Umbilical cord (tissue), 2 donors: ENCODE measurements around the gene AVP. TPM values are rescaled to one million over a fixed set of nuclear protein-coding genes. Genes with fewer than 3 reads are reported as not detected.

Experiments
- DNase-seq: peaks from one replicate; pipeline ENCODE4 v3.0.0-alpha.2; 2015; ENCODE audit warnings: low spot score
- total RNA-seq: library from RNA; depleted of rRNA; stranded (reverse); fragments of >200 nt; gene quantifications from one replicate; pipeline ENCODE4 v1.2.3, GENCODE V29; 2014; ENCODE audit warnings: low replicate concordance; ENCODE audit not compliant: insufficient read depth

The AVP gene
- total RNA-seq, 1 donor from 2014 or later: not detected

DNA sequence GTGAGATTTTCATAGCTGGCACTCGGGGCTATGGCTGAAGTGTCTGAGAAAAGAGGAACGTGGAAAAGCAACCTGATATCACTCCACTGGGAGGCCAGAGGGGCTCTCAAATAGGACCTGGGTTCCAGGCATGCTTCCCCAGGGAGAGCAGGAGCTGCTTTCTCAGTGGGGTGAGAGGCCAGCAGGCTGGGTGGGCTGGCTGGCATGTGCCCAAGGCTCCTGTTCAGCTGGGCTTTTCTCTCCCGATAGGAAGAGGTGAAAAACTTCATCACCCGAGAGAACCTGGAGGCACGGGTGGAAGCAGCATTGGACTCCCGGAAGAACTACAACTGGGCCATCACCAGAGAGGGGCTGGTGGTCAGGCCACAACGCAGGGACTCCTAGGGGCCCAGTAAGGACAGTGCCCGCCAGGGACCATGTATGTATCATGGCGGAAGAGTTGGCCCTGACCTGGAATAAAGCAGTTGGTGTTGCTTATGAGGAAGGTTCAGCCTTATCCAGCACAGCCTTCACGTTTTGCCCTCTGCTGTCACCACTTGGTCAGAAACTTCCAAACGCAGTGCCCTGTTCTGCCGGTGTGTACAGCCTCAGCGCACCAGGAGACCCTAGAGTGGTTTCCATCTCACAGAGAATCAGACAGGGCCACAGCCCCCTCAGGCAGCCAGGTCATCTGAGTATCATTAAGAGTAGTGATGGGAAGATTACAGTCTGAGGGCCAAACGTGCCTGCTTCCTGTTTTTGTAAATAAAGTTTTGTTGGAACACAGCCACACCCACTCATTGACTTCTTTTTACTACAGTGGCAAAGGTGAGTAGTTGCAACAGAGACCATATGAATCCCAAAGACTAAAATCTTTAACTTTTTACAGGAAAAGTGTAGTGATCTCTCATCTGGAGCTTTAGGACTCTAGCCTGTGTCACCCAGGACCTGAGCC lies 36.8 kb downstream of the AVP start:
- no peak for DNase-seq

DNA sequence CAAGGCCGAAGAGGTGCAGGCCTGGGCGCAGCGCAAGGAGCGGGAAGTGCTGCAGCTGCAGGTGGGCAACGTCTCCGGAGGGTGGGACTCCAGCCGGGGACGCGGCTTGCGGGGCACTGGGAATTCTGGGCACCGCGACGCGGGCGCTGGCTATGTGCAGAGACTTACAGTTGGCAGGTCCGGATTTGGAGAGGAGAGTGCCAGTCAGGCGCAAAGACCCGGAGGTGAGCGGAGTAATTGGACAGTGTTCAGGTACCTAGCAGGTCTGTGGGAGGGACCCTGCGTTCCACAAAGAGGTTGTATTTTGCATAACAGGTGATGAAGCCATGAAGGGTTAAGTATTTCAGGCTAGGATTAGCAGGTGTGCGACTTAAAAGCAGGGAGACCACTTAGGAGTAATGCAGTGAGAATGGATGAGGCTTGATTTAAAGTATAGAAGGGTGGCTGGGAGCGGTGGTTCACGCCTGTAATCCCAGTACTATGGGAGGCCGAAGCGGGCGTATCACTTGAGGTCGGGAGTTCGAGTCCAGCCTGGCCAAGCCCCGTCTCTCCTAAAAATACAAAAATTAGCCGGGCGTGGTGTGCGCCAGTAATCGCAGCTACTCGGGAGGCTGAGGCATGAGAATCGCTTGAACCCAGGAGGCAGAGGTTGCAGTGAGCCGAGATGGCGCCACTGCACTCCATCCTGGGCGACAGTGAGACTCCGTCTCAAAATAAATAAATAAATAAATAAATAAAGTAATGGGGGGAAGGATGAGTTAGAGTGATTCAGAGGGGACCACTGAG lies 37.7 kb downstream of the AVP start:
- DNase-seq: no peak

DNA sequence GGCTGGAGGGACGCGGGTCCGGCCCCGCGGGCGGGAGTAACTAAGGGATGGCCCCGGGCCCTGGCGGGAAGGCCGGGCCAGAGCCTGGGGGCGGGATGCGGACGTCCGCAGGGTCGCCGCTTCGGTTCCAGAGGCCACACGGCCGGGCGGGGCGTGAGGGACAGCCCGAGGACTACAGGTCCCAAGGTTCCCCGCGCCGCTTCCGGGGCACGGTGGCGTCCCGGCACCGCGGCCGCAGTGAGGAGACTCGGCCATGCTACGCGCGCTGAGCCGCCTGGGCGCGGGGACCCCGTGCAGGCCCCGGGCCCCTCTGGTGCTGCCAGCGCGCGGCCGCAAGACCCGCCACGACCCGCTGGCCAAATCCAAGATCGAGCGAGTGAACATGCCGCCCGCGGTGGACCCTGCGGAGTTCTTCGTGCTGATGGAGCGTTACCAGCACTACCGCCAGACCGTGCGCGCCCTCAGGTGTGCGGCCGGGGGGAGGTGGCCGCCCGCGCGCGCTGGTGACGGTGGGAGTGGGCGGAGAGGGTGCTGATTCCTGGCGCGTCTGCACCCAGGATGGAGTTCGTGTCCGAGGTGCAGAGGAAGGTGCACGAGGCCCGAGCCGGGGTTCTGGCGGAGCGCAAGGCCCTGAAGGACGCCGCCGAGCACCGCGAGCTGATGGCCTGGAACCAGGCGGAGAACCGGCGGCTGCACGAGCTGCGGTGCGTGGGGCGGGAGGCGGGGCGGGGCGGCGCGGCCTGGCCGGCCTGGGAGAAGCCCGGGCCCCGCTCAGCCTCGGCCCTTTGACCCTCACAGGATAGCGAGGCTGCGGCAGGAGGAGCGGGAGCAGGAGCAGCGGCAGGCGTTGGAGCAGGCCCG lies 38.5 kb downstream of the AVP start, which contains the start of gene MRPS26:
Gene MRPS26 (plus strand): TSS at position 237 of the 861 bp plus-strand sequence. CDS start 17 bp downstream, at position 254.
- peak; percentile 94 for DNase-seq

DNA sequence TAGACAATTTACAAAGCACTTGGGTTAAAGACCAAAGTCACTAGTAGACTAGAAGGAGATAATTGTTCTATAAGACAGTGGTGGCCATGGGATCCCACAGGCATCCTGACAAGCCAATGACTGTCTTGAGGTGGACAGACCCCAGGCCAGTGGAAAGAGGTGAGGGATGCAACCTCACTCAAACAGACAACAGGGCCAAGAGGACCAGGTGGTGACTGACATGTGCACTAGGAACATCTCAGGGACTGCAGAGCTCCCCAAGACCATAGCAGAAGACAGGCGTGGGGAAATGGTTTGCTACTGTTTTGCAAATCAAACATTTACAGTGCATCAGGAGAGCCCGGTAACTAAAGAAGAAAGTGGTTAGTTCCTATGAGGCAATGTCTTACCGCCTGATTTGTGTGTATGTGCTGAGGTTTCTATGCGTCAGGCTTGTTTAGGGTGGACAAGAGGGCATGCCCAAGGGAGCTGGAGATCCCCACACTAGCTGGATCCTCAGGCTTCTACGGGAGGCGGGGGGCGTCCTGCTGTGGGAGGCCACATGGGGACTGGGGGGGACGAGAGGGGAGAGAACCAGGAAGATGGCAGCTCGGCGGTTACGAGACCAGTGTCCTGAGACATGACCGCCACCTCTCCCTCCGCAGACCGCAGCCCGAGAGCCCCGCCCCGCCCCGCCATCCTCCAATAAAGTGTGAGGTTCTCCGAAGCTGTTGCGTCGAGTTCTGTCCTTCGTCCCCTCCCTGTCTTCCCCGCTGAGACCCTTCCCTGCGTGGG lies 39.3 kb downstream of the AVP start:
- DNase-seq: no peak

DNA sequence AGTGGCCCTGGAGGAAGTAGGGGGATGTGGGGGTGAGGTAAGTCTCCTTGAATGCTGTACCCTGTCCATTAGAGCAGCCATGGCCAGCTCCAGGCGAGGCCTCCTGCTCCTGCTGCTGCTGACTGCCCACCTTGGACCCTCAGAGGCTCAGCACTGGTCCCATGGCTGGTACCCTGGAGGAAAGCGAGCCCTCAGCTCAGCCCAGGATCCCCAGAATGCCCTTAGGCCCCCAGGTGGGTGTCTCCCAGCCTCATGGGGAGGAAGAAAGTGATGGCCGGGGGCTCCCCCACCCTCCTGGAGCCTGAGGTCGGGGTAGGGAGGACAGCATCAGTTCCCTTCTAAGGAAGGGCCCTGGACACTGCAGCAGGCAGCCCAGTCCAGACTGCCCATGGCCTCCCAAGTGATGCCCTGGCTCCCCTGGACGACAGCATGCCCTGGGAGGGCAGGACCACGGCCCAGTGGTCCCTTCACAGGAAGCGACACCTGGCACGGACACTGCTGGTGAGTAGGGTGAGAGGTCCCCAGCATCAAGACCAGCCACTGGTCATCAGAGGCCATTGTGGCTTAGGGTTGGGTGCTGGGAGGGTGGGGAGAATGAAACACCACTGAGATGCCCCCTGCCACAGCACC lies 40.1 kb downstream of the AVP start:
- DNase-seq: no peak

DNA sequence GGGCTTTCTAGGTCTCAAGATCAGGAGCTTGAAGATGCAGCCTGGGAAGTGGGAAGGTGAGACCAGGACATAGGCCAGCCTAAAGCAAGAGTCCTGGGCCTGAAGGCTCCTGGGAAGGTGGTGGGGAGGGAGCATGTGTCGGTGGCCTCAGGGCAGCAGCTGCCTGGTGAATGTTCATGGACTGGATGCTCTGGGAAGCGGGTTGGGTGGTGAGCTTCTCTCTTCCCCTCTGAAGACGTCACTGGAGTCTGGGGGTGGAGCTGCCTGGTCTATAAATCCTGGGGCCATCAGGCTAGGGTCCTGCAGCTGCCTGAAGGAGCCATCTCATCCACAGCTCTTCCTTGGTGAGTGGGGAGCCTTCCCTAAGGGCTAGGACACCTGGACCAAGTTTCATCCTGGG lies 41.2 kb downstream of the AVP start, which contains the start of gene GNRH2:
Gene GNRH2 (plus strand): TSS at position 301 of the 400 bp plus-strand sequence. CDS start 793 bp downstream, outside the sequence.
- DNase-seq: no peak

DNA sequence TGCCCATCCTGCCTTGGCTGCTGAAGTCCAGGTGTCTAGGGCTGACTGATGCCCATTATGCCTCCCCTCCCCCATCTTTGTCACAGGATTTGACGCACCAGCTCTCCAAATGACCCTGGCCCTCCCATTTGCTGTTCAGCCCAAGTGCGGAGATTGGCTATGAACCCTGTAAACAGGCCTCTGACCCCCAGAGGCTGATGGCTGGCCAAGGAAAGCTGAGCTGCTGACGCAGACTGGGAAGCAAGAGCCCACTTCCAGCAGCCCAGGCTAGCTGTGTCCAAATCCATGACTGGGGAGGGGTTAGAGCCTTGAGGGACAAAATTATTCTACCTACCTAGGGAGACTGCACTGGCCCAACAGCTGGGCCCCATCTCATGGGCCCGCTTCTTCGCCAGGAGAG lies 41.9 kb downstream of the AVP start:
- DNase-seq: no peak

DNA sequence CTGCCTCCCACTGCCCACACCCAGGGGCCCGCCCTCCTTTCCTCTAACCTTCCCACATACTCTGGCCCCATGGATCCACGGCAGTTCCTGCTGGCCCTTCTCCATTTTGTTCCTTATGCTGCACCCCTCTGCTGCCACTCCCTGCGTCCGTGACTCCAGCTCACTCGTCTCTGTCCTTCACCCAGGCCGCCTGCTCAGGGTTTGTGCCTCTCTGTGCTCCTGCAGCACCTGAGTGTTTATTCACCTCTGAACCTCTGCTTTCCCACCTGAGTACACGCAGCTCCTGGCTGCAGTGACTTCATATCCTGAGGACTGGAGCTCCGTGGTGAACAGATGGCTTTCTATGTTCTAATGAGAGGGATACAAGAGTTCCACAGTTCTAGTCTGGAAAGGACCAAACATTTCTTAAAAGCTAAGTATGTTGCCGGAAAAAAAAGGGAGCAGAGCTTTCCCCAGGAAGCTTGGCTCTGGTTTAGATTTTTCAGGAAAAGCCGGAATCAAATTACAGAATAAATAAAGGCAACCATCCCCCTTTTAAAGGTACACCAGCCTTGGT lies 42.6 kb downstream of the AVP start:
- peak; percentile 35 for DNase-seq

DNA sequence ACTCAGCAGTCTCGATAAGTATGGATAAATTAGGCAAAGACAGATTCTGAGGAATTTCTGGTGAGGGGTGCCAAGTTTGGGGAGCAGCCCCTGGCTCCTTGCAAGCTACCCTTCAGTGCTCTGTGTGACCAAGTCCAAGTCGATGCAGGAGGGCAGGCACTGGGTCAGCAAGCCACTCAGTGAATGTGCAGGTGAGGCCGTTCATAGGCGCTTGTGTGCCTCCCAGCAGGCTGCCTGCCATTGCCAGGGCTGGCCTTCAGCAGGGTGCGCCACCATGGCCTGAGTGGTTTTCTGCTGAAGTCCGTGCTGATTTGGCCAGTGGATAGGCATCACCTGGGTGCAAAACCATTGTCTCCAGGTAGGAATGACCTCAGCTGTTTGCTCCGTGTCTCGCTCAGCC lies 44.4 kb downstream of the AVP start:
- no peak for DNase-seq

DNA sequence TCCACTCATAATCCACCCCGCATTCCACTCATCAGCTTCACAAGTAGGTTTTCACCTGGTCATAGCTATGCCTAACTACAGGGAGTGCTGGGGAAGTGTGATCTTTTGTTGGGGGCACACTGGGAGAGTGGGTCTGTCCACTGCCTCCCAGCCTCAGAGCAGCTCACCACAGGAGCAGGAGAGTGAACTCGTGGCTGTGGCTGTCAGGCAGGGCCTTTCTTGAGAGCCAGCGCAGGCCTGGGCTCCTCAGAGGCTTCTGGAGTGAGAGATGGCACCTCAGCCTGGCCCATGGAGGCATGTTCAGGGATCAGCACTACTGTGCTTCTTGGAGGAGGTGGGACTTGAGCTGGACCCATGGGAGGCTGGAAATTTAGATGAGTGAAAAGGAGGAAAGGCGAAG lies 45.1 kb downstream of the AVP start:
- DNase-seq: no peak

DNA sequence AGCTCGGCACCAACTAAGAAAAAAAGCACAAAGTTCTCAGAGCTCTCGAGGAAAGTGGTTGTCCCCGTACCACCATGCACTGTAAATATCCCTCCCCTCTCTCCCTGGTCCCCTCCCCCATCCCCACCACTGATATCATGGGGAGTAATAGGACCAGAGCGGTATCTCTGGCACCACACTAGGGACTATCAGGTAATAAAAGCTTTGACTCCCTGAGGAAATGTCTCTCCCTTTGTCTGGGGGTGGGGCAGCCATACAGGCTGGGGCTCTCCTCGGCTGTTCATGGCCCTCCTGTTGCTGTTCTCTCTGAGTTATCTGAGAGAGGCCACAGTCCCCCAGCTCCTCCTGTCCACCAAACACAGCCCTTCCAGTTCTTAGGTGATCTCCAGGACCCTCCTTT lies 46.1 kb downstream of the AVP start:
- DNase-seq: no peak

DNA sequence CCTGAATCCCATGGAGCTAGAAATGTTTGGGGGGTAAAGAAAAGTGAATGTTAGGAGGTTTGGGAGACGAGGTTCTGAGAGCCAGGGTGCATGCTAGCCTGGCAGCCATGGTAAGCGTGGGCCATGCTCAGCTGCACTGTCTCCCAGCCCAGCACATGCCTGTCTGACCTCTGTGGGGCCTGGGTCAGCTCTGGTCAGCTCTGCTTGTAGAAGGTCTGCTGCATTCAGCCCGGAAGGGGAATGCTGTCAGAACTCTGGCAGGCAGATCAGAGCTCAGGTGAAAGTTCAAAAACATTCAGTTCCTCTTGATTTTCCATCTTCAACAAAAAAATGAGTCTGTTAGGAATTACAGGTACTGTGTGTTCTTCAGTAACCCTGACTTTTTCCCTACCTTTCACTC lies 46.9 kb downstream of the AVP start:
- DNase-seq: no peak

DNA sequence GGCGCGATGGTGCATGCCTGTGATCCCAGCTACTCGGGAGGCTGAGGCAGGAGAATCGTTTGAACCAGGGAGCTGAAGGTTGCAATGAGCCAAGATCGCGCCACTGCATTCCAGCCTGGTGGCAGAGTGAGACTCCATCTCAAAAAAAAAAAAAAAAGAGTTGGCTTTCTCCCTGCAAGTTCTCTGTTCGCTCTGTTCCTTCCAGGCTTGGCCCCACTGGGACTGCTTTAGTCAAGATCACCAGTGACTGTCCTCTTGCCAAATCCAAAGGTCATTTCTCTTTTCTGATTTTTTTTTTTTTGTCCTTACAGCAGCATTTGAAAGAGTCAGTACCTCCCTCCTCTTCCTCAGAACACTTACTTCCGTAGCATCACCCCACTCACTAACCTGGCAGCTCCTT lies 51.9 kb downstream of the AVP start:
- DNase-seq: no peak

Other genes with a start within 250 kb of the AVP start
- 16.9 TPM for gene PCED1A, start 244.1 kb downstream of the AVP start, total RNA-seq
- gene VPS16, start 244.0 kb downstream of the AVP start, total RNA-seq: 19.7 TPM
- gene PTPRA, start 211.2 kb downstream of the AVP start, total RNA-seq: 69.1 TPM
- gene GNRH2, start 41.1 kb downstream of the AVP start, total RNA-seq: not detected
- 30.6 TPM for gene MRPS26, start 38.7 kb downstream of the AVP start, total RNA-seq
- gene OXT, start 13.1 kb downstream of the AVP start, total RNA-seq: not detected
- 10.4 TPM for gene FASTKD5, start 75.1 kb upstream of the AVP start, total RNA-seq
- 4.1 TPM for gene UBOX5, start 75.1 kb upstream of the AVP start, total RNA-seq
- 0.96 TPM for gene LZTS3, start 88.8 kb upstream of the AVP start, total RNA-seq
- gene DDRGK1, start 120.0 kb upstream of the AVP start, total RNA-seq: 14.4 TPM
- gene ITPA, start 124.8 kb upstream of the AVP start, total RNA-seq: 7.2 TPM
- not detected for gene SLC4A11, start 154.5 kb upstream of the AVP start, total RNA-seq